ENCODE results near the gene CHST2.

- TF ChIP-seq, protein P1, sequence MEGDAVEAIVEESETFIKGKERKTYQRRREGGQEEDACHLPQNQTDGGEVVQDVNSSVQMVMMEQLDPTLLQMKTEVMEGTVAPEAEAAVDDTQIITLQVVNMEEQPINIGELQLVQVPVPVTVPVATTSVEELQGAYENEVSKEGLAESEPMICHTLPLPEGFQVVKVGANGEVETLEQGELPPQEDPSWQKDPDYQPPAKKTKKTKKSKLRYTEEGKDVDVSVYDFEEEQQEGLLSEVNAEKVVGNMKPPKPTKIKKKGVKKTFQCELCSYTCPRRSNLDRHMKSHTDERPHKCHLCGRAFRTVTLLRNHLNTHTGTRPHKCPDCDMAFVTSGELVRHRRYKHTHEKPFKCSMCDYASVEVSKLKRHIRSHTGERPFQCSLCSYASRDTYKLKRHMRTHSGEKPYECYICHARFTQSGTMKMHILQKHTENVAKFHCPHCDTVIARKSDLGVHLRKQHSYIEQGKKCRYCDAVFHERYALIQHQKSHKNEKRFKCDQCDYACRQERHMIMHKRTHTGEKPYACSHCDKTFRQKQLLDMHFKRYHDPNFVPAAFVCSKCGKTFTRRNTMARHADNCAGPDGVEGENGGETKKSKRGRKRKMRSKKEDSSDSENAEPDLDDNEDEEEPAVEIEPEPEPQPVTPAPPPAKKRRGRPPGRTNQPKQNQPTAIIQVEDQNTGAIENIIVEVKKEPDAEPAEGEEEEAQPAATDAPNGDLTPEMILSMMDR (IDR thresholded peaks at IDR 0.05; ENCODE audit: low read depth, low read length, poor library complexity, severe bottlenecking), result no peak
- TF ChIP-seq EZH2phosphoT487 (IDR thresholded peaks at IDR 0.05; ENCODE audit: borderline replicate concordance, low read length), result no peak
Measured at GRCh38 chr3:143092191-143092590, 27.4 kb upstream of the CHST2 start.
